ENCODE measurements around the gene DLGAP1.
A peak's percentile ranks its signal among the peaks of the same experiment; 100 is the strongest.

Gene DLGAP1

DNA sequence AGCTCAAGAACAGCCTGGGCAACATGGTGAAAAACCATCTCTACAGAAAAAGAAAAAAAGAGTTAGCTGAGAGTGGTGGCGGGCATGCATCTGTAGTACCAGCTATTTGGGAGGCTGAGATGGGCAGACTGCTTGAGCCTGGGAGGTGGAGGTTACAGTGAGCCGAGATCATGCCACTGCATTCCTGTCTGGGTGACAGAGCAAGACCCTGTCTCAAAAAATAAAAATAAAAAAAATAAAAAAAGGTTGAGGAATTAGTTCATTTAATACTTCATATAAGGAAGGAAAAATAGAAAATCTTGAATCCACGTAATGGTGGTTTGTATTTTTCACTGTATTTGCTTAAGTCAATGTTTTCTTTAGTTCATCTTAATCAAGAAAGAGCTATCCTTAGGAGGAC, 763.4 kb downstream of the DLGAP1 start:
- DNase-seq (ENCODE audit: low spot score), result no peak

- no peak for DNase-seq (ENCODE audit: low spot score)
Observed at GRCh38 chr18:3690764-3691066, 764.4 kb downstream of the DLGAP1 start.

- no peak for DNase-seq (ENCODE audit: low spot score)
Observed at GRCh38 chr18:3689986-3690763, 764.9 kb downstream of the DLGAP1 start.

- no peak for DNase-seq (ENCODE audit: low spot score)
Observed at GRCh38 chr18:3689091-3689490, 766.0 kb downstream of the DLGAP1 start.

- DNase-seq (ENCODE audit: low spot score), result no peak
Observed at GRCh38 chr18:3688690-3689089, 766.4 kb downstream of the DLGAP1 start.

- no peak for DNase-seq (ENCODE audit: low spot score)
Observed at GRCh38 chr18:3683483-3683882, 771.6 kb downstream of the DLGAP1 start.

- DNase-seq (ENCODE audit: low spot score), result no peak
Observed at GRCh38 chr18:3682061-3682460, 773.0 kb downstream of the DLGAP1 start.

DNA sequence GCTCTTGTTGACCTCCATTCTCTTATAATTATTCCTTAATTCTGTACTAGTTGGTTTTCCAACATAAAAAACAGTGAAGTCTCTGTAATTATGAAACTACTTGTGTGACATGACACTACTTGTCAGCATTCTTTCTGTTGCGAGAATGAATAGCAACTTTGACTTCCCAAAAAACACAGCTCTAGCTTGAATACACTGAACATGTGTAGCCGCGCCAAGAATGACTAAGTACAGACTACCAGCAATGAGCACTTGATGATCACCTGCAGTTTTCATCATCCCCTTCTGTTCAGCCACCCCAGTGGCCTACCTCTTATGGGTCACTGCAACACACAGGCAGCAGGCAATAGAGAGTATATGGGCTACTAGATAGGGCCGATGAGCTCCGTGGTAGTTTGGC, 775.9 kb downstream of the DLGAP1 start:
- no peak for DNase-seq (ENCODE audit: low spot score)

GRCh38 chr18:3675994-3676393, 779.1 kb downstream of the DLGAP1 start:
- DNase-seq (ENCODE audit: low spot score), result no peak

DNA sequence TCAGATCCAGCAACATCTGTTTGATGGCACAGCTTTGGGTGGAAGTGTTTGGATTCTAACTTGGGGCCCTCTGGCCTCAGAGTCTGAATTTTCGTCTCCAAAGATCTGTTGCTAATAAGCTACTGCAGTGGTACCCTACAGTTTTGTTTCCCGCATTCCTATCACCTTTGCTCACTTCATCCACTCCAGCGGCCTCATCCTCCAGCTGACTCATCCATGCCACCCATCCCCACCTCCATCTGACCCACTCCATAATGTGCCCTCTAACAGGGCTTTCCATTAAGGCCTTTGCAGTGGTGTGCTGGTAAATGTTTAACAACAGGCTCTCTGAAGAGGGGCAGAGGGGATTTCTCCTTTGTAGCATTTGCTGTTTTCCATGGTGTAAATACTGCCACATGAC, 779.7 kb downstream of the DLGAP1 start:
- no peak for DNase-seq (ENCODE audit: low spot score)

- DNase-seq (ENCODE audit: low spot score), result no peak
Observed at GRCh38 chr18:3671176-3671575, 783.9 kb downstream of the DLGAP1 start.

DNA sequence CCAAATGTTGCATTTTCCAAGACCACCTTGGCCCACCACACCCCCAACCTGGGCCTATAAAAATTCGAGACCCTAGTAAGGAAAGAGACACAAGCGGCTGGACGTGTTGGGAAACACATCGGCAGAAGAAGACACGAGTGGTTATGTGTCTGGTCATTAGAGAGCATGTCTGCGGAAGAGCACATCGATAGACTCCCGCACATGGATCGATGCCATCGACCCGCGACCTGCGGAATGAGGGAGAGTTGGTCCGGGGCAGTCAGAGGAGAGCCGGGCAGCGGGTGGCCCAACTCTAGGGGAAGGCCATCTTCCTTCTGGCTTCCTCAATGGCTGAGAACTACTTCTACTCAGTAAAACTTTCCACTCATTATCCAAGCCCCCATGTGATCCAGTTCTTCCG, 785.7 kb downstream of the DLGAP1 start:
- no peak for DNase-seq (ENCODE audit: low spot score)

GRCh38 chr18:3667255-3668137, 787.6 kb downstream of the DLGAP1 start:
- DNase-seq (ENCODE audit: low spot score), result no peak

GRCh38 chr18:3666526-3667254, 788.4 kb downstream of the DLGAP1 start:
- DNase-seq (ENCODE audit: low spot score), result no peak

DNA sequence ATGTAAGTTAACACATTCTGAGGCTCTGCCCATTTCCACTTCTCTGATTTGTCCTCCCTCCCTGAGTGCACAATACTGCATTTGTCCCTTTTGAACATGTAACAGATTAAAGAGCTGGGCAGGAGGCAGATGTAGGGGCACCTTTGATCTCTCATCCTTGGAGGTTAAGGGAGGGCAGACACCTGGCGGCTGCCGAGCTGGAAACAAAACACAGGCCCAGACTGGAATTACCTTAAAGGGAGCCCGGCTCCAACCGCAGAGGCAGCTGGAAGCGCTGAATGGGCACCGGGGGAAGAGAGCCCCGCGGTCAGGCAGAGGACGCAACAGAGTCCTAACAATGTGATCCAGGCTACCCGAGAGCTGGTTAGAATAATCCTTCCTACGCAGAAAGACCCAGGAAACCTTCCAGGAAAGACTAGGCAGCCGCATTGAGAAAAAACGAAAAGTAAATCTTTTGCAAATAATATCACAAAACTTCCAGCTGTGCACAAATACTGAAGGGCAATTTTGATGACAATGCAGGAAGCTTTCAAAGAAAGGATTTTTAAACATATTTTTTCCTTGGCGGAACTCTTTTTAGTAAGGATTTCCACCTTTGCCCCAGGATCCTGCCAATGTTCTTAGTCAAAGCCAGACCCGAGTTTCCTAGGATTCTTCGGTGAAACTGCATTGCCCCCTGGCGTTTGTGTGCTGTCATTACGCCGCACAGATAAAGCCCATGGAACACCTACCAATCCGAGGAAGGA, 789.2 kb downstream of the DLGAP1 start:
- DNase-seq (ENCODE audit: low spot score), result peak; percentile 91

- DNase-seq (ENCODE audit: low spot score), result no peak
Observed at GRCh38 chr18:3665204-3665603, 789.9 kb downstream of the DLGAP1 start.

DNA sequence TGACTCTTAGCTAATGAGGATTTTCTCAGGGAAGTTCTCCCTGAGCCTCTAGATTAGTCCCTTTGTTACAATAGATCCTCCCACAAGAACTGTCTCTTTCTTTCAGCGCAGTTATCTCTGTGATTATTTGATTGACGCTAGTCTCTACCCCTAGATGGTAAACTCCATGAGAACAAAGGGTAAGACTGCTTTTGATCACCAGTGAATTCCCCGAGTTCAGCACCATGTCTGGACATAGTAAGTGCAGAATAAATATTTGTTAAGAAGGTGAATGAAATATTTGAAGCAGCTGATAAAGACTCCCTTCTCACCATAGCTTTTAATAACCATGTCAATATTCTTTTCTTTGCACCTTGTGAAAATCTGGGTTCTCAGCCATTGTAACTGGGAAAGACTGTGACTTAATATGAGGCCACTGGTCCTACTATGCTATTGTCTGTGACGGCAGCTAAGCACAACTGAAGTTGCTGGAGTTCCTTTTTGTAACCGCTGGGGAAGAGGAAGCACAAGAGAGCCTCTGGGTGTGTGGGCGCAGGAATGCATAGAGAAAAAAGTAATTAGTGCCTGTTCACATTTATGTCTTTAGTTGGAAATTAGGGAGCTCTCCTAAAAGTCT, 790.4 kb downstream of the DLGAP1 start:
- DNase-seq (ENCODE audit: low spot score), result peak; percentile 40

DNA sequence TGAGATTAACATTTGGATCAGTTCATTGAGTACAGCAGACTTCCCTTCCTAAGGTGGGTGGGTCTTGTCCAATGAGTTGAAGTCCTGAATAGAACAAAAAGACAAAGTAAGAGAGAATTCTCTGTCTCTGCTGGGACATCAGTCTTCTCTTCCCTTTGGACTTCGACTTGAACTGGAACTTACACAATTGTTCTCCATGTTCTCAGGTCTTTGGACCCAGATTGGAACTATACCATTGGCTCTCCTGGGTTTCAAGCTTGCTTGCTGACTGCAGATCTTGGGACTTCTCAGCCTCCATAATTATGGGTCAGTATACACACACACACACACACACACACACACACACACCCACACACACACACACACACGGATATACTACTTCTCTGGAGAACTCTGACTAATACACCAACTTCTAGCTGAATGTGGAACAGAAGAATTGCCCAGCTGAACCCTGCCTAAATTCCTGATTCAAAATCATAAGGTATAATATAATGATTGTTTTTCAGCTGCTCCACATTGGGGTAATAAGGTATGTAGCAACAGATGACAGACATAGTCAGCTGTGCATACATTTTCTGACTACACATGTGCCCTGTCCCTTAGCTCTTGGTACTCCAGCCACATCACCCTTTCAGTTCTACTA, 791.1 kb downstream of the DLGAP1 start:
- no peak for DNase-seq (ENCODE audit: low spot score)

GRCh38 chr18:3661989-3662388, 793.1 kb downstream of the DLGAP1 start:
- DNase-seq (ENCODE audit: low spot score), result no peak

- DNase-seq (ENCODE audit: low spot score), result peak; percentile 47
Observed at GRCh38 chr18:3660739-3661515, 794.2 kb downstream of the DLGAP1 start.

All from hematopoietic multipotent progenitor cell treated with erythropoietin and hydrocortisone succinate and interleukin-3 and kit ligand, for 15 days (in vitro differentiated cells).